Stimulated activated naive CD8-positive, alpha-beta T cell treated with anti-CD3 and anti-CD28 coated beads, Interleukin-15, Interleukin-2, amounts not matched to agents 100 ng/mL and 50 ng/mL, for 24 hours (primary cell): ENCODE measurements around the gene VPS54.
A peak's percentile ranks its signal among the peaks of the same experiment; 100 is the strongest.

ENCODE experiments used
- H3K27ac Mint-ChIP-seq: one replicate; pipeline ENCODE4 v1.8.0; 2021; ENCODE audit warnings: mild to moderate bottlenecking, mixed read lengths
- H3K27me3 Mint-ChIP-seq: one replicate; pipeline ENCODE4 v1.8.0; 2021; ENCODE audit warnings: mixed read lengths
- H3K36me3 Mint-ChIP-seq: one replicate; pipeline ENCODE4 v1.8.0; 2021; ENCODE audit warnings: low read depth, mixed read lengths
- H3K4me1 Mint-ChIP-seq: one replicate; pipeline ENCODE4 v1.8.0; 2021; ENCODE audit warnings: low read depth, mixed read lengths
- H3K4me3 Mint-ChIP-seq: one replicate; pipeline ENCODE4 v1.8.0; 2021; ENCODE audit warnings: mild to moderate bottlenecking, mixed read lengths
- H3K9me3 Mint-ChIP-seq: one replicate; pipeline ENCODE4 v1.8.0; 2021; ENCODE audit warnings: mixed read lengths

Gene VPS54

GRCh38 chr2:63845866-63846265, 173.4 kb downstream of the VPS54 start:
- Mint-ChIP-seq H3K27ac (no peak overlapping the region), H3K4me1 (peaks cover 70% of the 10 kb centered on the region), H3K36me3 (peaks cover 37% of the 10 kb centered on the region), H3K4me3 (no peak overlapping the region), H3K9me3 (peaks cover 8% of the 10 kb centered on the region), H3K27me3 (no peaks in the 10 kb centered on the region)

GRCh38 chr2:63844616-63845015, 174.6 kb downstream of the VPS54 start:
- Mint-ChIP-seq H3K9me3 (peaks cover 8% of the 10 kb centered on the region), H3K27me3 (no peaks in the 10 kb centered on the region), H3K4me1 (peaks cover 76% of the 10 kb centered on the region), H3K4me3 (no peak overlapping the region), H3K27ac (no peak overlapping the region), H3K36me3 (peaks cover 37% of the 10 kb centered on the region)

GRCh38 chr2:63843791-63844190, 175.4 kb downstream of the VPS54 start:
- Mint-ChIP-seq H3K4me3 (peak overlapping the region; percentile 37), H3K9me3 (peaks cover 8% of the 10 kb centered on the region), H3K27ac (no peak overlapping the region), H3K36me3 (peaks cover 31% of the 10 kb centered on the region), H3K27me3 (no peaks in the 10 kb centered on the region), H3K4me1 (peaks cover 69% of the 10 kb centered on the region)

- Mint-ChIP-seq H3K9me3 (peaks cover 8% of the 10 kb centered on the region), H3K4me1 (peaks cover 65% of the 10 kb centered on the region), H3K4me3 (peak overlapping the region; percentile 88), H3K27me3 (no peaks in the 10 kb centered on the region), H3K36me3 (peaks cover 27% of the 10 kb centered on the region), H3K27ac (no peak overlapping the region)
Measured at GRCh38 chr2:63843093-63843492, 176.1 kb downstream of the VPS54 start.

- Mint-ChIP-seq H3K9me3 (peaks cover 3% of the 10 kb centered on the region), H3K4me3 (peak overlapping the region; percentile 88), H3K27ac (peak overlapping the region; percentile 69), H3K36me3 (peaks cover 20% of the 10 kb centered on the region), H3K4me1 (peaks cover 58% of the 10 kb centered on the region), H3K27me3 (no peaks in the 10 kb centered on the region)
Measured at GRCh38 chr2:63842149-63843061, 176.8 kb downstream of the VPS54 start.
